ENCODE measurements around the gene FAM131A.

DNA sequence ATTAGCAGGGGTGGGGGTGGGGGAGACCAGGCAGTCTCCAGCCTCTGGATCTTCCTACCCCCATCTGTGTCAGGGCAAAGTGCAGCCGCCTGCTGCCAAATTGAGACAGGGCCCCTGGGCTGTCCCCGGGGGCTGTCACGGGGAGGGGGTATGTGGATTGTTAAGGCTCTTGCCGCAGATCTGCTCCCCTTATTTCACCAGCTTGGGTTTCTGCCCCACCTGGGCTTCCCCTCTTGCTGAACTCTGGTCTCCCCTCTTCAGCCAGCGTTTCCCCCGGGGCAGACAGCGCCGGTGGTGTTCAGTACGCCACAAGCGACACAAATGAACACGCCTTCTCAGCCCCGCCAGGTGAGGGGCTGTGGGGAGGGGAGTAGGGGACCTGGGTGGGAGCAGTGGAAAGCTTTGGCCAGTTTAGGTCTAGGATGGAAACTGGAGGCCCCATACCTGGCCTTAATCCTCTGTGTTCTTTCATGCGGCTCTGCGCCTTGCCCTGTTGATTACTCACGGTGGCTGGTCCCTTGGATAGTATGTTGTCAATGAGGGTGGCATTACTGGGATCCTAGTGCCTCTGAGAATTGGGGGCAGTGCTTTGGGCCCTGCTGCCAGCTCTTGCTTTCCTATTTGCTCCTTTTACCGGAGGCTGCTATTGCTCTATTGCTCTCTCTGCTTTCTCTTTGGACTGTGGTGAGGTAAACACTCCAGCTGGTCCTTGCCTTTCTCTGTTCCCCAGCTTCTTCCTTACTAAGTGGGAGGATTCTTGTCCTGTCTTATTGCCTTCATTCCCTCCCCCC is 21.3 kb upstream of the FAM131A start:
- TF ChIP-seq POLR2AphosphoS5 (IDR thresholded peaks at IDR 0.05; ENCODE audit: low read depth, low read length) (no peak), TAF1 (IDR thresholded peaks at IDR 0.05; ENCODE audit: low read depth, low read length) (no peak), POLR2A (IDR thresholded peaks at IDR 0.05; ENCODE audit: low read depth, low read length) (no peak), SPI1 (IDR thresholded peaks at IDR 0.05; ENCODE audit: low read depth, low read length) (no peak)

Measured in GM12891 (cell line).